ENCODE measurements around the gene ARRB1. TPM values are rescaled to one million over a fixed set of nuclear protein-coding genes. Genes with fewer than 3 reads are reported as not detected.

The ARRB1 gene
- total RNA-seq, 1 experiment from 2014 or later: 24.2 TPM

GRCh38 chr11:75279273-75279672 is 72.2 kb downstream of the ARRB1 start (continued):
- TF ChIP-seq SRF (IDR thresholded peaks at IDR 0.05; ENCODE audit: low read depth): no peak

DNA sequence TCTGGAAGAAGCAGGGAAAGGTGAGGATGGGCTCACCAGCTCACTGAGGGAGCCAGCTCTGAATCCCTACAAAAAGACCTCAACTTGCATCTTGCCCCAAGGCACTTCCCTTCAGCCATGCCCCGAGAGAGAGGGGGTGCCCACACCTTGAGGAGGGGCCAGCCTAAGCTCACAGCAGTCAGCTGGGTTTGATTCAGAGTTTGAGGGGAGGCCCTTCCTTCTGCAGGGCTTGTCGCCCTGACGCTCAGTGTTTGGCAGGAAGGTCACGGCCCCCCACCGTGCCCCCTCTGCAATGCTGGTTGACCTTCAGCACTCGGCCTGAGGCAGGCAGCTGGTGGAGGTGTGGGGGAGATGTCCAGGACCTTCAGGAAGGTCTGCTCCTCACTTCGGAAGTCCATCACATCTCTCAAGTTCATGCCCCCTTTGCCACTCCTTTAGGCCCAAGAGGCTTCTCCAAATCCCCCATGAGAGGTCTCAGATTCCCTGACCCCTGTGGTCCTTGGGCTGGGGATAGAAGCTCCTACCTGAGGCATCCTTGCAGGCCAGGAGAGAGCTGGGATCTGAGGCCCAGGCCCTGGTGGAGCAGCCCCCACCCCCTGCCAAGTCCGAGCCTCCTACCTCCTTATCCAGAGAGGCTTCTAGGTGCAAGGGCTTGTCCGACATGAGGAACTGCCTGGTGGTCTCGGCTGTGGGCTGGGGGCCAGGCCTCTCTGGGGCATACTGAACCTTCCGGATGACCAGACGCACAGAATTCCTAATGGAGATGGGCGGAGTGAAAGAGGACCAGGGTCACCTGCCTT is 73.3 kb downstream of the ARRB1 start:
- ChIA-PET RAD21 (ENCODE audit: low non-redundant PET in 1 of 2, low total read pairs in 2 of 2, uncharacterized antibody in 2 of 2, unreplicated experiment in 2 of 2) (no interaction called here), CTCF (no interaction called here), POLR2A (no interaction called here)
- H4K20me1 ChIP-seq (ENCODE audit: insufficient read depth): no peaks in the 10 kb centered on the region
- H3K27ac ChIP-seq (ENCODE audit: low read depth, low read length): no peak overlapping the region
- no peaks in the 10 kb centered on the region for H3K27me3 ChIP-seq (ENCODE audit: insufficient read depth, low read length)
- H3K9ac ChIP-seq (ENCODE audit: low read length): no peak overlapping the region
- no peak overlapping the region for H3K4me3 ChIP-seq (replicated peaks in 1 of 2; ENCODE audit: low read depth in 1 of 2, low read length in 2 of 2)
- no peak overlapping the region for H2AFZ ChIP-seq (ENCODE audit: low read depth, low read length, poor library complexity, severe bottlenecking)
- DNase-seq (ENCODE audit: low read depth, low spot score) (no peak), ATAC-seq (no peak)
- intact Hi-C loops (cut with micrococcal nuclease): no loop called here
- no peak for TF ChIP-seq YY1 (IDR thresholded peaks at IDR 0.05; ENCODE audit: extremely low read depth, insufficient replicate concordance, low read depth, low read length)
- no peaks in the 10 kb centered on the region for H3K9me2 ChIP-seq (ENCODE audit: insufficient read depth)
- H3K4me2 ChIP-seq (ENCODE audit: low read length): no peak overlapping the region
- H3K4me1 ChIP-seq (ENCODE audit: control insufficient read depth in 1 of 2, insufficient read depth in 2 of 2, low read length in 2 of 2): no peaks in the 10 kb centered on the region
- no peaks in the 10 kb centered on the region for H3K9me3 ChIP-seq (ENCODE audit: control insufficient read depth in 1 of 2, insufficient read depth in 1 of 2, low read depth in 1 of 2, low read length in 2 of 2)
- H3K36me3 ChIP-seq (ENCODE audit: control insufficient read depth in 1 of 2, insufficient read depth in 2 of 2, low read length in 2 of 2): peaks cover 0 to 7% of the 10 kb centered on the region in 2 experiments; a peak in 2 of 4 replicates
- no peaks in the 10 kb centered on the region for H3K79me2 ChIP-seq (ENCODE audit: insufficient read depth, low read length)
- no TSS peak for BruUV-seq (replicated peaks)

GRCh38 chr11:75277211-75277805 is 74.2 kb downstream of the ARRB1 start:
- Histone ChIP-seq H3K9ac (ENCODE audit: low read length) (no peak overlapping the region), H4K20me1 (ENCODE audit: insufficient read depth) (no peaks in the 10 kb centered on the region), H3K27me3 (ENCODE audit: insufficient read depth, low read length) (no peaks in the 10 kb centered on the region), H3K4me3 (replicated peaks in 1 of 2; ENCODE audit: low read depth in 1 of 2, low read length in 2 of 2) (no peak overlapping the region), H3K9me2 (ENCODE audit: insufficient read depth) (no peaks in the 10 kb centered on the region), H3K36me3 (ENCODE audit: control insufficient read depth in 1 of 2, insufficient read depth in 2 of 2, low read length in 2 of 2) (peaks cover 0 to 7% of the 10 kb centered on the region in 2 experiments; a peak in 2 of 4 replicates), H3K4me1 (ENCODE audit: control insufficient read depth in 1 of 2, insufficient read depth in 2 of 2, low read length in 2 of 2) (no peaks in the 10 kb centered on the region), H3K4me2 (ENCODE audit: low read length) (no peak overlapping the region), H3K79me2 (ENCODE audit: insufficient read depth, low read length) (no peaks in the 10 kb centered on the region), H3K9me3 (ENCODE audit: control insufficient read depth in 1 of 2, insufficient read depth in 1 of 2, low read depth in 1 of 2, low read length in 2 of 2) (no peaks in the 10 kb centered on the region), H3K27ac (ENCODE audit: low read depth, low read length) (no peak overlapping the region), H2AFZ (ENCODE audit: low read depth, low read length, poor library complexity, severe bottlenecking) (no peak overlapping the region)
- no peak for TF ChIP-seq ELF1 (IDR thresholded peaks at IDR 0.05; ENCODE audit: borderline replicate concordance, low read depth)
- TF ChIP-seq SIN3A (IDR thresholded peaks at IDR 0.05; ENCODE audit: low read depth): no peak
- TF ChIP-seq ZNF274 (IDR thresholded peaks at IDR 0.05; ENCODE audit: low read depth, low read length): no peak
- TF ChIP-seq, protein P1, sequence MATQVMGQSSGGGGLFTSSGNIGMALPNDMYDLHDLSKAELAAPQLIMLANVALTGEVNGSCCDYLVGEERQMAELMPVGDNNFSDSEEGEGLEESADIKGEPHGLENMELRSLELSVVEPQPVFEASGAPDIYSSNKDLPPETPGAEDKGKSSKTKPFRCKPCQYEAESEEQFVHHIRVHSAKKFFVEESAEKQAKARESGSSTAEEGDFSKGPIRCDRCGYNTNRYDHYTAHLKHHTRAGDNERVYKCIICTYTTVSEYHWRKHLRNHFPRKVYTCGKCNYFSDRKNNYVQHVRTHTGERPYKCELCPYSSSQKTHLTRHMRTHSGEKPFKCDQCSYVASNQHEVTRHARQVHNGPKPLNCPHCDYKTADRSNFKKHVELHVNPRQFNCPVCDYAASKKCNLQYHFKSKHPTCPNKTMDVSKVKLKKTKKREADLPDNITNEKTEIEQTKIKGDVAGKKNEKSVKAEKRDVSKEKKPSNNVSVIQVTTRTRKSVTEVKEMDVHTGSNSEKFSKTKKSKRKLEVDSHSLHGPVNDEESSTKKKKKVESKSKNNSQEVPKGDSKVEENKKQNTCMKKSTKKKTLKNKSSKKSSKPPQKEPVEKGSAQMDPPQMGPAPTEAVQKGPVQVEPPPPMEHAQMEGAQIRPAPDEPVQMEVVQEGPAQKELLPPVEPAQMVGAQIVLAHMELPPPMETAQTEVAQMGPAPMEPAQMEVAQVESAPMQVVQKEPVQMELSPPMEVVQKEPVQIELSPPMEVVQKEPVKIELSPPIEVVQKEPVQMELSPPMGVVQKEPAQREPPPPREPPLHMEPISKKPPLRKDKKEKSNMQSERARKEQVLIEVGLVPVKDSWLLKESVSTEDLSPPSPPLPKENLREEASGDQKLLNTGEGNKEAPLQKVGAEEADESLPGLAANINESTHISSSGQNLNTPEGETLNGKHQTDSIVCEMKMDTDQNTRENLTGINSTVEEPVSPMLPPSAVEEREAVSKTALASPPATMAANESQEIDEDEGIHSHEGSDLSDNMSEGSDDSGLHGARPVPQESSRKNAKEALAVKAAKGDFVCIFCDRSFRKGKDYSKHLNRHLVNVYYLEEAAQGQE (IDR thresholded peaks at IDR 0.05; ENCODE audit: low read depth): no peak
- no peak for TF ChIP-seq YY1 (IDR thresholded peaks at IDR 0.05; ENCODE audit: extremely low read depth, insufficient replicate concordance, low read depth, low read length)
- TF ChIP-seq FOSL1 (IDR thresholded peaks at IDR 0.05; ENCODE audit: low read depth): no peak
- TF ChIP-seq EGR1 (IDR thresholded peaks at IDR 0.05; ENCODE audit: low read depth): no peak
- TF ChIP-seq POLR2A (IDR thresholded peaks at IDR 0.05; ENCODE audit: borderline replicate concordance, extremely low read depth, insufficient read depth, insufficient read length): no peak
- no peak for TF ChIP-seq POLR2AphosphoS5 (IDR thresholded peaks at IDR 0.05; ENCODE audit: low read depth, low read length)
- BruUV-seq (replicated peaks): no TSS peak
- DNase-seq (ENCODE audit: low read depth, low spot score): no peak
- intact Hi-C loops (cut with micrococcal nuclease): no loop called here
- ChIA-PET RAD21 (ENCODE audit: low non-redundant PET in 1 of 2, low total read pairs in 2 of 2, uncharacterized antibody in 2 of 2, unreplicated experiment in 2 of 2) (no interaction called here), CTCF (no interaction called here), POLR2A (no interaction called here)
- ATAC-seq: no peak
